GM19324 (cell line): ENCODE measurements around the gene XCL2.
"Not testable (repeated sequence)": the region's sequence is repeated elsewhere in the genome, so short reads cannot be mapped to it uniquely, and the experiment has no call there.

Experiments used
- ATAC-seq: cut with Tn5 transposase; IDR thresholded peaks from one replicate; pipeline ENCODE4 v1.9.1; 2021; ENCODE audit warnings: mild to moderate bottlenecking, moderate library complexity; ENCODE audit not compliant: unreplicated experiment, low FRiP score

Gene XCL2

GRCh38 chr1:168543840-168544498, at the start of gene XCL2:
Gene XCL2 (minus strand): TSS chr1:168543997. CDS start chr1:168543964, 33 bp downstream.
- ATAC-seq, result not testable (repeated sequence)

- ATAC-seq, result no peak
Measured at GRCh38 chr1:168591641-168592250, 47.9 kb upstream of the XCL2 start.

- no peak for ATAC-seq
Measured at GRCh38 chr1:168591066-168591465, 47.3 kb upstream of the XCL2 start.

GRCh38 chr1:168589167-168589566, 45.4 kb upstream of the XCL2 start:
- ATAC-seq, result no peak

- no peak for ATAC-seq
Measured at GRCh38 chr1:168585937-168586336, 42.1 kb upstream of the XCL2 start.

- no peak for ATAC-seq
Measured at GRCh38 chr1:168585191-168585590, 41.4 kb upstream of the XCL2 start.

GRCh38 chr1:168583571-168583970, 39.8 kb upstream of the XCL2 start:
- ATAC-seq, result no peak

GRCh38 chr1:168582688-168583336, 39.0 kb upstream of the XCL2 start:
- ATAC-seq, result no peak

- ATAC-seq, result no peak
Measured at GRCh38 chr1:168581817-168582572, 38.2 kb upstream of the XCL2 start.

- not testable (repeated sequence) for ATAC-seq
Measured at GRCh38 chr1:168580991-168581390, 37.2 kb upstream of the XCL2 start.

- not testable (repeated sequence) for ATAC-seq
Measured at GRCh38 chr1:168580290-168580689, 36.5 kb upstream of the XCL2 start.

- ATAC-seq, result not testable (repeated sequence)
Measured at GRCh38 chr1:168578531-168579185, 34.9 kb upstream of the XCL2 start.

GRCh38 chr1:168576245-168576688, 32.5 kb upstream of the XCL2 start, which contains the start of gene XCL1:
Gene XCL1 (plus strand): TSS chr1:168576605. CDS start chr1:168576638, 33 bp downstream.
- not testable (repeated sequence) for ATAC-seq

- ATAC-seq, result not testable (repeated sequence)
Measured at GRCh38 chr1:168574234-168574633, 30.4 kb upstream of the XCL2 start.

- ATAC-seq, result no peak
Measured at GRCh38 chr1:168572633-168573032, 28.8 kb upstream of the XCL2 start.

GRCh38 chr1:168570652-168571051, 26.9 kb upstream of the XCL2 start:
- no peak for ATAC-seq

GRCh38 chr1:168568346-168568745, 24.5 kb upstream of the XCL2 start:
- ATAC-seq, result no peak

GRCh38 chr1:168567568-168567967, 23.8 kb upstream of the XCL2 start:
- no peak for ATAC-seq

- ATAC-seq, result no peak
Measured at GRCh38 chr1:168567007-168567406, 23.2 kb upstream of the XCL2 start.

- ATAC-seq, result no peak
Measured at GRCh38 chr1:168565825-168566224, 22.0 kb upstream of the XCL2 start.
